ENCODE results near the gene ZNF341.

DNA sequence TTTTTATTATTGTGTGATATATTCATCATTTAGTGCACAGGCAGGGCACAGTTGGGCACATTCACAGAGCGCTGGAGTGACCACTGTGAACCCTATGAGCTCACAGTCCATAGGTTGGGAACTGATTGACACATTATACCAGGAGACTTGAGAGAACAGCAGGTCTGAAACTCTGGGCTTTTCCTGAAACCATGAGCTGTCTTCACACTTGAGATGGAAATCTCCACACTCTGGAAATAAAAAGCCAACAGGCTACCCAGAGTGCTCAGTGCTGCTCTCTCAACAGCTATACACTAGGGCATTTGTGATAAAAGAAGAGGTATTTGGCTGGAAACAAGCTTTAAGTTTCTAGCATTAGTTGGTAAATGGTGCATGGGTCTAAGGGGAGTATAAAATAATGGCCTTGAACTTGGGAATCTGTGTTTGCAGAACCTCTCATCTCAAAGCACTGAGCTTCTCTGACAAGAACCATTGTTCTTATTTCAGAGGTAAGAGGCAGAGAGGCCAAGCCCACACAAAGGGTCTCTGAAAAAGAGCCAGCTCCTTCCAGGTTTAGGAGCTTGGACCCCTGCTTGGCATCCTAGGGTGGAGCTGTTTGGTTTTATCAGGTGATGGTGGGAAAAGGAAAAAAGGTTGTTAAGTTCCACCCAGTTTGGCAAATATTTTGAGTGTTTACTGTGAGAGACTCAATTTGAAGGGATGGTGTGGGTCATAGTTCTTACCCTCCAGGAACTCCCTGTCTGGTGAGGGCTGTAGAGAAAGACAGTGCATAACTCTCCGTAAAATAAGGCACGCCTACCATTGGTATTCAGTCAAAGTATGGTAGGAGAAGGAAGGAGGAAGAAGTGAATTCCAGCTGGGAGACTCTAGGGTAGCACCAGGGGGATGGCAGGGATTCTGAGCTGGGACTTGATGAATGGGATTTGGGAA lies 93.8 kb downstream of the ZNF341 start:
- TF ChIP-seq, protein P1, sequence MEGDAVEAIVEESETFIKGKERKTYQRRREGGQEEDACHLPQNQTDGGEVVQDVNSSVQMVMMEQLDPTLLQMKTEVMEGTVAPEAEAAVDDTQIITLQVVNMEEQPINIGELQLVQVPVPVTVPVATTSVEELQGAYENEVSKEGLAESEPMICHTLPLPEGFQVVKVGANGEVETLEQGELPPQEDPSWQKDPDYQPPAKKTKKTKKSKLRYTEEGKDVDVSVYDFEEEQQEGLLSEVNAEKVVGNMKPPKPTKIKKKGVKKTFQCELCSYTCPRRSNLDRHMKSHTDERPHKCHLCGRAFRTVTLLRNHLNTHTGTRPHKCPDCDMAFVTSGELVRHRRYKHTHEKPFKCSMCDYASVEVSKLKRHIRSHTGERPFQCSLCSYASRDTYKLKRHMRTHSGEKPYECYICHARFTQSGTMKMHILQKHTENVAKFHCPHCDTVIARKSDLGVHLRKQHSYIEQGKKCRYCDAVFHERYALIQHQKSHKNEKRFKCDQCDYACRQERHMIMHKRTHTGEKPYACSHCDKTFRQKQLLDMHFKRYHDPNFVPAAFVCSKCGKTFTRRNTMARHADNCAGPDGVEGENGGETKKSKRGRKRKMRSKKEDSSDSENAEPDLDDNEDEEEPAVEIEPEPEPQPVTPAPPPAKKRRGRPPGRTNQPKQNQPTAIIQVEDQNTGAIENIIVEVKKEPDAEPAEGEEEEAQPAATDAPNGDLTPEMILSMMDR (tag by site-specific recombination; IDR thresholded peaks at IDR 0.05) = no peak
- TF ChIP-seq ZNF248 (tag by site-specific recombination; IDR thresholded peaks at IDR 0.05) (no peak), ZNF791 (tag by site-specific recombination; IDR thresholded peaks at IDR 0.05) (no peak)
- TF ChIP-seq, protein P2, sequence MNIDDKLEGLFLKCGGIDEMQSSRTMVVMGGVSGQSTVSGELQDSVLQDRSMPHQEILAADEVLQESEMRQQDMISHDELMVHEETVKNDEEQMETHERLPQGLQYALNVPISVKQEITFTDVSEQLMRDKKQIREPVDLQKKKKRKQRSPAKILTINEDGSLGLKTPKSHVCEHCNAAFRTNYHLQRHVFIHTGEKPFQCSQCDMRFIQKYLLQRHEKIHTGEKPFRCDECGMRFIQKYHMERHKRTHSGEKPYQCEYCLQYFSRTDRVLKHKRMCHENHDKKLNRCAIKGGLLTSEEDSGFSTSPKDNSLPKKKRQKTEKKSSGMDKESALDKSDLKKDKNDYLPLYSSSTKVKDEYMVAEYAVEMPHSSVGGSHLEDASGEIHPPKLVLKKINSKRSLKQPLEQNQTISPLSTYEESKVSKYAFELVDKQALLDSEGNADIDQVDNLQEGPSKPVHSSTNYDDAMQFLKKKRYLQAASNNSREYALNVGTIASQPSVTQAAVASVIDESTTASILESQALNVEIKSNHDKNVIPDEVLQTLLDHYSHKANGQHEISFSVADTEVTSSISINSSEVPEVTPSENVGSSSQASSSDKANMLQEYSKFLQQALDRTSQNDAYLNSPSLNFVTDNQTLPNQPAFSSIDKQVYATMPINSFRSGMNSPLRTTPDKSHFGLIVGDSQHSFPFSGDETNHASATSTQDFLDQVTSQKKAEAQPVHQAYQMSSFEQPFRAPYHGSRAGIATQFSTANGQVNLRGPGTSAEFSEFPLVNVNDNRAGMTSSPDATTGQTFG (tag by site-specific recombination; IDR thresholded peaks at IDR 0.05; ENCODE audit: borderline replicate concordance) = no peak

Data from HEK293 (cell line).